SK-N-MC (cell line): ENCODE data around the gene YIPF5.

ENCODE experiments used
- EZH2 ChIP-seq: fragments of 200-600 bp; sonication (generic); IDR thresholded peaks from one replicate; pipeline ENCODE4 v1.6.1; 2017; ENCODE audit warnings: antibody characterized with exemption
- POLR2AphosphoS5 ChIP-seq: IDR thresholded peaks from 2 replicates; pipeline ENCODE4 v1.6.1; 2012; ENCODE audit warnings: mild to moderate bottlenecking, low read depth, low read length, borderline replicate concordance

- TF ChIP-seq POLR2AphosphoS5: no peak
- TF ChIP-seq EZH2: no peak
Observed at GRCh38 chr5:144151026-144151425, 19.4 kb downstream of the YIPF5 start.
